Stimulated activated CD8-positive, alpha-beta memory T cell treated with anti-CD3 and anti-CD28 coated beads, Interleukin-7, amount 100 ng/mL, for 48 hours (primary cell): ENCODE results near the gene F10.

Experiments used
- DNase-seq, 2 donors: peaks; one replicate each; pipeline ENCODE4 v3.0.0-alpha.2; 2020; ENCODE audit warnings: low read depth in 1 of 2; ENCODE audit errors: extremely low read depth in 1 of 2

F10 gene

DNA sequence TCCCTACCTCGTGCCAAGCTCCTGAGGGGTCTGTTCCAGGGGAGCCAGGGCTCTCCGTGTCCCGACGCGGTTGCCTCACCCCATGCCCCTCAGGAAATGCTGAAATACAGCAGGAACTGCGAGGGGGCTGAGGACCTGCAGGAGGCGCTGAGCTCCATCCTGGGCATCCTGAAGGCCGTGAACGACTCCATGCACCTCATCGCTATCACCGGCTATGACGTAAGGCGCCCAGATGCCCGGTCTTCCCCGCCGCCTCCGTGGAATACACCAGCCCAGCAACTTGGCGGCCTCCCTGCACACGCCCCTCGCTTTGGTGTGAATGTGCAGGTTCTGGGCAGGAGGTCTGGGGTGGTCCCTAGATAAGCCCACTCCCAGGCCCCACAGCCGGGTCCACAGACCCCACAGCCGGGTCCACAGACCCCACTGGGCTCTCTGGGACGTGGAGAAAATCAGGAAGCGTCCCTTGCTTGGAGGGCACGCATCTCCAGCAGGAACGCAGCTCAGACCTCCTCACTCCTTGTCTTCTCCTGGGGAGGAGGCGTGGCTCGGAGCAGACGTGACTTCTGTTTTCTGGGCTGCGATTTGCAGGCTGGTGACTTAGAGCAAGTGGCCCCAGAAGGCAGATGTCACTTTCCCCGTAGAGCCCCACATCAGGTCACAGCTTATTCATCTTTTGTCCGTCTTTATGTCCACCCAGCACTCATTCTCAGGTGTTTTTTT lies 36.4 kb upstream of the F10 start:
- DNase-seq = no peak

DNA sequence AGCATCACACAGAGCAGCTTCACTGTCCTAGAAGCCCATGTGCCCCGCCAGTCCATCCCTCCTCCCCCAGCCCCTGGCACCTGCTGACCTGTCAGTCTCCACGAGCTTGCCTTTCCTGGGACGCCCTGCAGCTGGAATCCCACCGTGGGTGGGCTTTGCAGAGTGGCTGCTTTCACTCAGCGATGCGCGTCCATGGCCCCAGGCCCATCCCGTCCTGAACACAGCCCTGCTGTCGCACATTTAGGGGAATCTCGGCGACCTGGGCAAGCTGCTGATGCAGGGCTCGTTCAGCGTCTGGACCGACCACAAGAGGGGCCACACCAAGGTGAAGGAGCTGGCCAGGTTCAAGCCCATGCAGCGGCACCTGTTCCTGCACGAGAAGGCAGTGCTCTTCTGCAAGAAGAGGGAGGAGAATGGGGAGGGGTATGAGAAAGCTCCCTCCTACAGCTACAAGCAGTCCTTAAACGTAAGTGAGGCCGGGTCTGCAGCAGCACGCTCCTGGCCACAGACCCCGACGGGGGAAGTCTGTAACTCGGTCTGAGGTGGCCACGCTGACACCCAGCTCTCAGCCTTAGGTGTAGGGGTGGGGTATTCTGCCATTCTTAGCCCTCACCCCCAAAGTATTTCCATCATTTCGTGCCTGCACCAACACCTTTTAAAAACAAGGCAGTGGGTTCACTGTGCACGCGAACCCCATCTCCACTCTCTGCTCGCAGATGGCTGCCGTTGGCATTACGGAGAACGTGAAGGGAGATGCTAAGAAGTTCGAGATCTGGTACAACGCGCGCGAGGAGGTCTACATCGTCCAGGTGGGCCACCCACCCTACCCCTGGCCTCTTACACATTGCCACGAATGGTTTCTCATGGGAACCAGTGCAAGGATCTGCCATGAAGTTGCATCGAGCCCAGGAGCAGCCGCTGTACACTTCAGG lies 35.3 kb upstream of the F10 start:
- no peak for DNase-seq

DNA sequence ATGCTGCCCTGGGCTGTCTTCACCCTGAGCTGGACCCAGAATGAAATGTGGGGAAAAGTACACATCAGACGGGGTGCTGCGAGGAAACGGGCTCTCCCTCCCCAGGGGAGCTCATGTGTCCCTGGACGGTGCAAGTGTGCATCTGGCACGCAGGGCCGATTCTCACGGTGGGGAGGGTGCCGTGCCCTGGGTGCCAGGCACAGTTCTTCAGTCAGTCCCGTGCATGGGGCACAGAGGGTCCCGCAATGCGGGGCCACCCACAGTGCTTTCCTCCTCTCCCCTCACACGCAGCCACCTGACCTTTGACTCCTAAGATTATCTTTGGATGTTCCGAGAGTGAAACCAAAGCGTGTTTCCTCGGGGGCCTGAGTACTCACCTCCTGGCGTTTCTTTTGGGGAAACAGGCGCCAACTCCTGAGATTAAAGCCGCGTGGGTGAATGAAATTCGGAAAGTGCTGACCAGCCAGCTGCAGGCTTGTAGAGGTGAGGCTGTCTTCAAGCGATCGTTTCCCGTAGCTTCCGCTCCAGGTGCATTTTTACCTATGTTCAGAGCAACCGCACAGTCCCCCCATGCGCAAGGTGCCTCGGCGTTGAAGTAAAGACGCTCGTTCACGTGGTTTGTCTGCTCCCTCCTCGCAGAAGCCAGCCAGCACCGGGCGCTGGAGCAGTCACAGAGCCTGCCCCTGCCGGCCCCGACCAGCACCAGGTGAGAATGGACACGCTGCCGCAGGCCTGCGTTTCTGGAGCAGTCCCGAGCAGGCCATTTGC lies 34.5 kb upstream of the F10 start:
- DNase-seq = no peak

DNA sequence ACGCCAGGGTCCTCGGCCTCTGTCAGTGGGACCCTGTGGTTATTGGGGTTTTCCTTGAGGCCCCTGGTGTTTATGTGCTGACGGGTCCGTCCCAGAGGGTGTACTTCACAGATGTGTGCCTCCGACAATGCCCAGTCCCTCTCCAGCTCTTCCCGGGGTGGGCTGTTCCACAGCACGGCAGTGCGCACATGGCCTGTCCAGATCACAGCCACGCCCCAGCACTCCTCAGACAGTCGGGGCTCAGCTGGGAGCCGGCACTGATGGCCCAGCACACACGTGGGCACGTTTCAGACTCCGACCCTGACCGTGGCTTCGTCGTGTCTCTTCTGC lies 33.9 kb upstream of the F10 start:
- DNase-seq = no peak

DNA sequence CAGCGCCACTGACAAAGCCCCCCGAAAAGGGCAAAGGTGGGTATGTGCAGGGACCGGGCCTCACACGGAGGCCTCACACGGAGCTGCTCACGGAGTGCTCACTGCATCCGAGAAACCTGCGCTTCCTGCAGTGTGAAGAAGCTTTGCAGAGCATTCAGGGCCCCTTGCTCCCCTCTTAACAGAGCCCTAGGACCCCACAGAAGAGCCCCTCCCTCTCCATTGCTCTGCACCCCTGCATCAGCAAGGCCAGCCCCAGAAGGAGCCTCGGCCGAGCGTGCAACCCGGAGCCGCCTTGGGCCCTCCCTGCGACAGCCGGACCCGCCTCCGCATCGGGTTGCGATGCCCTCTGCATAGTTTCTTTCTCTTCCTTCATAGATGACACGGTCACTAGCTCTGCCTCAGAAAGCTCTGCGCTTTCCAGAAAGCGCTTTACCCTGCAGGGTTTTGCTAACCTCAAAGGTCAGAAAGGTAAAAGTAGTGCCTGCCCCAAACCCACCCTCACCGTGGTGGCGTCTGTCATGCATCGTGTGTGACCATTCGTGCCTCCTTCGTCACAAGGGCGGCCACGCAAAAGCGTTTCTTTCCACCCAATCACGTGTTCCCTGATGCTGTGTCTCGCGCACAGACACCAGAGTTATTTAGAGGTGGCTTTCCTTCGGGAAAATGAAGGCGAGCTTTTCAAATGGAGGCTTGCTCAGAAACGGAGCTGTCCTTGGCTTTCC lies 32.7 kb upstream of the F10 start:
- DNase-seq = no peak

DNA sequence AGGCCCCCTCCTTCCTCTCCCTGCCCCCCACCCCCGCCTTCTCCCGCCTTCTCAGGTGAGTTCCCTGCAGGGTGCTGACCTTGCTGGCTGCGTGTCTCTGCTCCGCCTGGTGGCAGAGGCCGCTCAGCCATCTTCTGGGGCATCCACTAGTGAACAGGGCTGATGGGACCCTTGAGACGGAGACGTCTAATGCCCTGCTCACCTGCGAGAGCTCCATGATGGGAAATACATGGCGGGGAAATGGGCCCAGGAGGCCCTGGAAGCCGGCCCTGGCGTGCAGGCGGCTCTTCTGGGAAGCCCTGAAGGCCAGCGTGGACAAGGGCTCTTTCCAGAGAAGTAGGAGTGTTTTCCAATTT lies 32.2 kb upstream of the F10 start:
- no peak for DNase-seq

DNA sequence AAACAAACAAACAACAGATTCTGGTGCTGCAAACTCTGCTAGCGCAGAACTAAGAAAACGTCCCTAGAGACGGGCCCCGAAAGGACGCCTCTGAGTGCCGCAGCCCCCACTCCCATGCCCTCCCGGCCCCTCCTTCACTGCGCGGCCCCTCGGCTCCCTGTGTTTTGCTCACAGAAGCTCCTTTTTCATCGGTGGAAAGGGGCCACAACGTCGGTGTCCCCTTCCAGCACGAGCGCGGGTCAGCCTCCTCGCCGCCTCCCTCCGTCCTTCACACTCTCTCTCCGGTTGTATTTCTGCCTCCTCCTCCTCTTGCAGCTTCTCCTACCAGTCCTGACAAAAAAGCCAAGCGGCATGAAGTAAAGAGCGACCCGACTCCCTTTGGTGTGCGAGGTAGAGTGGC lies 31.8 kb upstream of the F10 start:
- no peak for DNase-seq

DNA sequence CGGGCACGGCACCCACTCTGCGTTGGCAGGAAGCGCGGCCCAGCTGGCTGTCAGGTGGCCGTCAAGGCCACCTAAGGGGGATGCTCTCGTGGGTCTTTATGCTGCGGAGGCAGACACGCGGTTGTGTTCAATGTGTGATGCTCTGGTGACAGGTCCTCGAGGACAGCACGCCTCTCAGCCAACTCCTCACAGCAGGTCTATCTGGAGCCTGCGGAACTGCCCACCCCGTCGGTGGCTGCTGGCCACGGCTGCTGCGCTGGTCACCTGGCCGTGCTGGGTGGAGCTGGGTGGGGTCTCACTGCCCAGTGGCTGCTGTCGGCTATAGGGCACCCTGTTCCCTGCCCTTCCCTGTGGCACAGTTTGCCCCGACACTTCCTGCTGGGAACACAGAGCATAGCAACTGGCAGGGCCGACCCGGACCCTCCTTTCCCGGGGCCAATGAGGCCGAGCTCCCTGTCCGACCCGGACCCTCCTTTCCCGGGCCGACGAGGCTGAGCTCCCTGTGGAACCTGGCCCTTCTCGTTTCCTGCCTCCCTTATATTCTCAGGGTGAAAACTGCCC lies 31.3 kb upstream of the F10 start:
- DNase-seq = no peak

DNA sequence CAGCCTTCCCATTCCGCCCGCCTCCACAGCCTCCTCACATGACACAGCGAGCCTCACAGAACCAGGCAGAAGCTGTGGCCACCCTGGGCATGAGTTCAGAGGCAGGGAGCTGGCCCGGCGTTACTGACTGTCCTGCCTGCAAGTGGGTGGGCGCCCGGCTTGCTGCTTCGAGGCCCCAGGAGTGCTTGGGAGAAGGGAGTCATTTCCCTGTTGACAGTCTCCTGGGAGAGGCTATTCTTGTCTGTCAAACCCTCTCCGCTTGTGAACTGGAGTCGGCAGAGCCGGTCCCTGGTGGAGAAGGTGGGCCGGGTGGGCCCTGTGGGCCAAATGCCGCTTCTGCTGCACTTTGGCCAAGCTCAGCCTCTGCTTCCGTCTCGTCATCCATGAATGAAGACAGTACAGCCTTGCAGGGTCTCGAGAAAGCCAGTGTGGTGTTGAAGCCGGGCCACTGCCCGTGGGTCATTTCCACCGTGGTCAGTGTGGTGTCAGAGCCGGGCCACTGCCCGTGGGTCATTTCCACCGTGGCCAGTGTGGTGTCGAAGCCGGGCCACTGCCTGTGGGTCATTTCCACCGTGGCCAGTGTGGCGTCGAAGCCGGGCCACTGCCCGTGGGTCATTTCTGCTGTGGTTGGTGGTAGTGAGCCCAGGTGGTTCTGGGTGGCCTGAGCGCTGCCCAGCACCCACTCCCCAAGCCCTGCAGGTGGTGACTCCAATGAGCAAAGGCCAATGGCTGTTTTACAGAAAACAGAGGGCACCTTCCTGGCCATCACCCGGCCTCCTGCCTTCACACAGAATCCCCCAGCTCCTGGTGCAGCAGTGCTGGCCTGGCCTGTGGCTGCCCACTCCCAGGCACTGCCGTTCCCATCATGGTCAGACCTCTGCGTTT lies 30.5 kb upstream of the F10 start:
- no peak for DNase-seq

DNA sequence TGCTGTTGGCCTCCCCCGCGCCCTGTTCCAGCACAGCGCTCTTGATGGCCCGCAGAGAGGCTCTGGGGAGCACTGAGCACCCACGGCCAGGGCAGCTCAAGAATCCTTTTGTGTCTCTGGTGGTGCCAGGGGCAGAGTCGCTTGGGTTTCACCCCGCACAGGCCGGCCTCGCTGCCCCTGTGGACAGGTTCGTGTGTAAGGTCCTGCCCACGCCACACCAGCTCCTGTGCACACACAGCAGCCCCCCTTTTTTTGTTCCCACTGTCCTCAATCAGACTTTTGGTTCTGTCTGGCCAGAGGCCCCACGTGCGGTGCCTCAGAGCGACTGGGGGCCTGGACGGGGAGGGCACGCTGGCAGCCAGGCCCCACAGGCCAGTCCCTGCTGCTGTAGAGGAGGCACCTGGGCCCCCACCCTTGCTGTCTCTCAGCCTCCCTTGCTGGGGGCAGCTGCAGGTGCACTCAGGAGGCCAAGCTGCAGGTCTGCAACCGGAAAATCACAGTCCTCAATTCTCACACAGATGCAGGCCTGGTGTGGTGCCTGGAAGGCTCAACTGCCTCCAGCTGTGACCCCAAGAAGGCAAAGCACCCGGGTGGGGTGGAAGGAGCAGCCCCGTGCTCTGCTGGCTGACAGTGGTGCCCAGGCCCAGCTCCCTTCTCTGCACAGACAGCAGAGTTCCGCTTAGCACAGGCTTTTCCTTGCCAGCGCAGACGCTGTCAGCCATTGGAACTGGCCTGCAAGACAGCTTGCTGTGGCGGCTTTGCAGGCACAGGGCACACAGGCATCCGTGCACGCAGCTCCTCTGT lies 29.6 kb upstream of the F10 start:
- DNase-seq = no peak

DNA sequence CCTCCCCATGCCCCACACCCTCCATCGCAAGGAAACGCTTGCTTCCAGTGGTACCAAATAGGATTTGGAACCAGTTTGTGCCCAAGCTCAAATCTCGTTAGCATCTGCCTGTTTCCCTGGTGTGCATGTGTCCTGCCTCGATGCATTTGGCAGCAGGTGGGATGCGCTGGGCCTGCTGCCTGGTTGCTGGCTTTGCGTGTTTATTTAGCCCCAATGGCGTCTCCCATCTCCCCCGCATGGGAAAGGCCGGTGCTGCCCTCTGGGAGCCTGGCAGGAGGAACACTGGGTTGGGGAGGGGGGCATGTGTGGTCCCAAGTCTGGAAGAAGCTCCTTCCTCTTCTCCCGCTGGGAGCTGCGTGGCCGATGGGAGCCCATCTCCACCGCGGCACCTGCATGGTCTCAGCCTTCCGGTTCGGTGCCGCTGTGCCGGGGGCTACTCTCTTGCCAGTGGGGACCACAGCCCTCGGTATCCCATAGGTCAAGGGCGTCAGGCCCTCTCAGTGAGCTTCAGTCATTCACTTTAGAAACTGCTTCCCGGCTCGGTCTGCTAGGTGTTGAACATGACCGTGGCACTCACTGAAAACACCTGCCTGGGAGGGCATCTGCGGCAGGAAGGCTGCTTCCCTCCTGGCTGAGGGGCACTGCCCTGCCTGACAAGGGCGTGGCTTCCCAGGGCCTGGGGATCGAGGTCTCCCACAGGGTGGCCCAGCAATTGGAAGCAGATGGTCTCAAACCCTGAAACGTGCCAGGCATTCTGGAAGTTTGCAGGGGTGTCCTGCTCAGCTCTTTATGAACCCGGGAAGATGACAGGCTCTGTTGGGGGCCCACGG lies 28.8 kb upstream of the F10 start:
- DNase-seq = no peak

DNA sequence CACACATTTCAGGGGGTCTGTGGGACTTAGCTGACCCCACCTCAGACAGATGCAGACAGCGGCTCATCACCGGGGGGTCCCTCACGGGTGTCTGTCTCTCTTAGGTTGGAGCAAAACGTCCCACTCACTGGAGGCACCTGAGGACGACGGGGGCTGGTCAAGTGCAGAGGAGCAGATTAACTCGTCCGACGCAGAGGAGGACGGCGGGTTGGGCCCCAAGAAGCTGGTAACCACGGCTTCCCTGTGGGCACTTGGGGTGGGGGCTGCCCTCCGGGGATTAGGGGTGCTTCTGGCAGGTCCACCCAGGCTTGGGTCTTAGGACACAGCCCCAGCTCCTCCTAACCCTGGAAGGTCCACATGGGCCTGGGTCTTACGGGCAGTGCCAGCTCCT lies 28.2 kb upstream of the F10 start:
- DNase-seq = no peak

DNA sequence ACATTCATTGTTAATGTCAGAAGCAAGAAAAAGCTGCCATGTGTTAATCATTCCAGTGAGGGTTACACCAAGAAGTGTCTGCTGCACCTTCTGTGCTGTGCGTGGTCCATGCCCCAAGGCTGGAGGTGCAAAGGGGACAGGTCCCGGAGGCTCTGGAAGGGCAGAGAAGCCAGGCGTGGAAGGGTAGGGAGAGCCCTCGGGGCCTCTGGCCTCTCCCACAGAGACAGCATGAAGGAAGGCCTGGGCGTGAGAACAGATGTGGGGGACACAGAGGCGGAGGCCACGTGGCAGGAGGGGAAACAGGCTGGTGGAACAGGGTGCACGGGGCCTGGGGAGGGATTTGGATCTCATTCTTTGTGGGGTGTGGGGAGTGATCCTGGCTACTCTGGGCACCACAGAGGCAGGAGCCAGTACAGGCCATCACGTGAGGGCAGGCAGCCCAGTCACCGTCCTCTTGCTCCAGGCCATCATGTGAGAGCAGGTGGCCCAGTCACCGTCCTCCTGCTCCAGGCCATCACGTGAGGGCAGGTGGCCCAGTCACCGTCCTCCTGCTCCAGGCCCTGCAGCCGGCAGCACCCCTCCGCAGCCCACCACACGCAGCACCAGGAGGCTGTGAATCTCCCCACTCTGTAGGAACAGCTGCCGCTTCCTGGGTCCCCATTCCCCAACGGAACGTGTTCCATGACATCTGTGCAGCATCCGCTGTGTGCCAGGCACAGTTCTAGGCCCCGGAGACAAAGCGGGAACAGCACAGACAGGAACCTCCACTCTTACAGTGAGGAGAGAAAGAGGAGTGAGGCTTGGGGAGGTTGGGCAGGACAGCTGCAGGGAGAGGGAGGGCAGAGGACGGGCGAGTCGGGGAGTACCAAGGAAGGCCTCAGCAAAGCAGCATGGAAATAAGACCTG lies 27.2 kb upstream of the F10 start:
- DNase-seq = no peak

DNA sequence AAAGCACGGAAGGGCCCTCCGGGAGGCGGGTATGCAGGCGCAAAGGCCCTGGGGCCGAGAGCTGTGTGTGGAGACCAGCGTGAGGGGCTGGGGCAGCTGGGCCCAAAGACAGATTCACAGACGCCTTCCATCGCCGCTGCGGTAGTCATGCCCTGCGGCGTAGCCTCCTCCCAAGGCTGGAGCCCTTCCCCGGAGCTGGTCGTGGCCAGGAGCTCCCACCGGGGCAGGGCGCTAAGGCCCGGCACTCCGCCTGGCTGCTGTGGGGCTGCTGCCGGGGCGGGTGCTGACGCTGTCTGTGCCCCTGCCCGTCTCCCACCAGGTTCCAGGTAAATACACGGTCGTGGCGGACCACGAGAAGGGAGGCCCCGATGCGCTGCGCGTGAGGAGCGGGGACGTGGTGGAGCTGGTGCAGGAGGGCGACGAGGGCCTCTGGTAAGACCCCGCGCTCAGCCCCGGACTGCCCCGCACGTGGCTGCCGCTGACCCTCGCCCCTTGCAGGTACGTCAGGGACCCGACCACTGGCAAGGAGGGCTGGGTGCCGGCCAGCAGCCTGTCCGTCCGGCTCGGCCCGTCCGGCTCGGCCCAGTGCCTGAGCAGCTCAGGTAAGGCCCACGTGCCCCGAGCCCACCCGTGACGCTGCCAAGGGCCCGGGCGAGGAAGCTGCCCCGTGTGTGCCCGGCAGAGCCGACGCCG lies 26.4 kb upstream of the F10 start:
- no peak for DNase-seq

DNA sequence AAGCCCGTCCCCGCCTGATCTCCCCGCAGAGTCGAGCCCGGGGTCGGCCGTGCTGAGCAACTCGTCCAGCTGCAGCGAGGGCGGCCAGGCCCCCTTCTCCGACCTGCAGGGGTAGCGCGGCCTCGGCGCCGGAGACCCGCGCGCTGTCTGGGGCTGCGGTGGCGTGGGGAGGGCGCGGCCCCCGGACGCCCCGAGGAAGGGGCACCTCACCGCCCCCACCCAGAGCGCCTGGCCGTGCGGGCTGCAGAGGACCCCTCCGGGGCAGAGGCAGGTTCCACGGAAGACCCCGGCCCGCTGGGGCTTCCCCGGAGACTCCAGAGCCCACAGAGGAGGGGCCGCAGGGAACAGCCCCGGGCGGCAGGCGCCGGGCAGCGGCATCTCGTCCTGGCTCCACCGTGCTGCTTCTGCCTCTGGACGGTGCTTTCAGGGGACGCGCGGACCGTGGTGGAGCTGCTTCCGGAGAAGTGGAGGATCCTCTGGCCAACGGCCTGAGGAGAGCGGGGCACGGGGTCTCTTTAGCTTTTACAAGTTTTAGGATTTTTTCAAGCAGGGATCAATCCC lies 25.8 kb upstream of the F10 start:
- no peak for DNase-seq

DNA sequence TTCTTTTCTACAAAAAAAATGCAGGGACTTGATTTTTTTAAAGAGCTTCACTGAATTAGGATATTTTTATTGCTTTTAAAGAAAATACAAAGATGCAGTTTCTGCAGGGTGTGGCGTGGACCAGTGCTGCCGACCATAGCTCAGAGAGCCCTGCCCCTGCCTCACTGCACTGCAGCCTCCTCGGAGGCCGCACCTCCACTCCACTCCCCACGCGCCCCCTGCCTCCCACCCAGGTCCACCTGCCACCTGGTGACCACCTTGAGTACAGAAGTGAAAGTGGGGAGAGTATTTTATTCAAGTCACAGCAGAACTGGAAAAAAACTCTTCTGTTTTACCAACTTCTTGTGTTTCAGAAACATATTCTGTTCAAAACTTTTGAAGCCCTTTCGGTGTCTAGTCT lies 24.9 kb upstream of the F10 start:
- no peak for DNase-seq
